Breast epithelium (tissue), 4 donors: ENCODE data around the gene CHCHD10. TPM values are rescaled to one million over a fixed set of nuclear protein-coding genes. Genes with fewer than 3 reads are reported as not detected.
A peak's percentile ranks its signal among the peaks of the same experiment; 100 is the strongest.

Source experiments
- DNase-seq, 2 donors: peaks; one replicate each; pipeline ENCODE4 v3.0.0-alpha.2; 2019; ENCODE audit warnings: low spot score in 2 of 2
- H3K27ac ChIP-seq, 2 donors: fragments of 200-600 bp; sonication (generic) in 1 of 2; one replicate each; pipeline ENCODE4 v1.5.1; 2016 to 2019; ENCODE audit warnings: mild to moderate bottlenecking in 1 of 2
- H3K27me3 ChIP-seq, 2 donors: fragments of 200-600 bp; sonication (generic) in 1 of 2; one replicate each; pipeline versions ENCODE4 v1.5.1 to v1.6.0; 2017 to 2019; ENCODE audit warnings: control low read depth in 1 of 2, mild to moderate bottlenecking in 1 of 2
- H3K36me3 ChIP-seq: fragments of 200-600 bp; one replicate; pipeline ENCODE4 v1.5.1; 2019
- H3K4me1 ChIP-seq, 2 donors: fragments of 200-600 bp; sonication (generic); one replicate each; pipeline ENCODE4 v1.5.1; 2016 to 2019; ENCODE audit warnings: control low read depth in 1 of 2
- H3K4me3 ChIP-seq, 3 donors: fragments of 200-600 bp; sonication (generic); 1 replicate in 2 of 3; 2 replicates in 1 of 3; pipeline ENCODE4 v1.5.1; 2016 to 2019; ENCODE audit warnings: mild to moderate bottlenecking in 3 of 3, moderate library complexity in 2 of 3
- H3K9me3 ChIP-seq, 2 donors: fragments of 200-600 bp; sonication (generic) in 1 of 2; one replicate each; pipeline ENCODE4 v1.5.1; 2016 to 2019; ENCODE audit warnings: control low read depth in 1 of 2
- CTCF ChIP-seq, 3 donors: fragments of 450-650 bp; IDR thresholded peaks; one replicate each; pipeline ENCODE4 v1.5.1; 2016 to 2017; ENCODE audit warnings: antibody characterized with exemption in 3 of 3, mild to moderate bottlenecking in 3 of 3, moderate library complexity in 3 of 3
- POLR2A ChIP-seq: fragments of 450-650 bp; IDR thresholded peaks from one replicate; pipeline ENCODE4 v1.6.1; 2016; ENCODE audit warnings: antibody characterized with exemption, mild to moderate bottlenecking, moderate library complexity
- POLR2AphosphoS5 ChIP-seq, 3 donors: sonication (generic); formaldehyde crosslinking; IDR thresholded peaks; one replicate each; pipeline ENCODE4 v1.6.1; 2017; ENCODE audit warnings: antibody characterized with exemption in 3 of 3
- intact Hi-C: fragments of 100-400 bp; cut with DNase I; formaldehyde crosslinking; loops from one replicate; pipeline ENCODE4 v1.15.1; 2023; ENCODE audit warnings: low total_unique reads
- total RNA-seq, 3 donors: library from RNA; depleted of rRNA; stranded (reverse); fragments of >200 nt; gene quantifications; one replicate each; pipeline ENCODE4 v1.1.0, GENCODE V29; 2016

Gene CHCHD10
- total RNA-seq, 3 donors from 2014 or later = 5.6 to 22.8 (median 21.4) TPM

DNA sequence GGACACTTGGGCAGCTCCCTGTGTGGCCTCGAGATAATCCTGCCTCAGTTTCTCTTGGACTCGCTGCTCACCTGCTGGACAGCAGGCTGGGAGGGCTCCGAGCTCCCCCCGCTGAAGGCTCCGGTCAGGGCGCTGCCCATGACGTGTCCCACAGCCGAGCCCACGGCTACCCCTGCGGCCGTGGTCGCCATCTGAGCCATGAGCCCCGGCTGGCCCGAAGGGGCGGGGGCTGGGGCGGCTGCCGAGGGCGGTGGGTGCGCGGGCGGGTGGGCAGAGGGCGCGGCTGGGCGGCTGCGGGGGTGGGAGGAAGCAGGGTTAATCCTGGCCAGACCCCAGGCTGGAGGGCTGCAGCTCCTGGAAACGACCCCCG is 484 bp downstream of the CHCHD10 start:
- TF ChIP-seq CTCF (IDR thresholded peaks at IDR 0.05) (no peak), POLR2A (no peak), POLR2AphosphoS5 (IDR thresholded peaks at IDR 0.05) (no peak)
- intact Hi-C loops = loop anchor here (5.0 kb wide), 1 partner anchor 85 kb away; no protein-coding TSS in a partner anchor
- peak overlapping the region; percentile 67 to 80 (median 74) for H3K4me3 ChIP-seq
- no peaks in the 10 kb centered on the region for H3K9me3 ChIP-seq
- DNase-seq = no peak
- peak overlapping the region; percentile 83 to 89 for H3K27ac ChIP-seq
- no peaks in the 10 kb centered on the region for H3K27me3 ChIP-seq
- H3K4me1 ChIP-seq = peaks cover 0 to 5% of the 10 kb centered on the region in 2 donors
- no peaks in the 10 kb centered on the region for H3K36me3 ChIP-seq

DNA sequence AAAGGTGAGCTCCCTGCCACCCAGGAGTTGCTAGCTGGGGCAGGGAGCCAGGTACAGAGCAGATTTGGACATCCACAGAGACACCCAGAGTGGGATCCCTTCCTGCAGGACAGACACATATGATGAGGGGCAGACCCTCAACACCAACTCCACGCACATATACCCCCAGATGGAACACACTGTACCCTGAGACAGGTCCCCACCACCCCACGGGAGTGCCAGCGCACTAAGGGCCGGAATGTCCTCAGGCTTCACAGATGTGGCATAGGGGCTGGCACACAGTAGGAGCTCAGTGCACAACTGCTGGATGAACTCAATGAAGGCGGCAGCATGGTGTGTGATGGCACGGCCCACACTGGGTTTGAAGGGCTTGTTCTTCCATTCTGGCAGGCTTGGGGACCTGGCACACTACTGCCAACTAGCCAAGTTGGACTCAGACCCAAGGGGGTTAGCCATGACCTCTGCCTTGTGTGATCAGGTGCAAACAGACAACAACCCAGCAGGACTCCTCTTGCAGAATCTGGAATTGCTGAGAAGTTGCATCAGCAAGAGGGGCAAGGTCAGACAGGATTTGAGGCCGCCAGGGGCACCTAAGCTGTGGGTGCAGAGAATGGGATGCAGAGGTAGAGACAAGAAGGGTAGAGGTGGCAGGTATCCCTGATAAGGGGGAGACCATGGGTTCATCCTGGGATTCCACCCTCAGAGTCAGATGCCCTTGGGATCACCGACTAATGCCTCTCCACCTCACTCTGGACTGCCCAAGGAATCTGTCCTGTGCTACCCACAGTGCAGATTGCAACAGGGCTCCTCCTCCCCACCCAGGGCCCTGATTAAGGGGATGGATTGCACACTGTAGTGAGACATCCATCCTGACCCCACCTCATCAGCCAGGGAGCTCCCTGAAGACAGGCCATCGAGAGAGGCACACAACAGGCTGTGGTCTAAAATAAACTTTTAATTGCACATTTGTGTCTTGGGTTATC is 2.6 kb downstream of the CHCHD10 start:
- no peaks in the 10 kb centered on the region for H3K9me3 ChIP-seq
- peaks cover 0 to 5% of the 10 kb centered on the region in 2 donors for H3K4me1 ChIP-seq
- H3K4me3 ChIP-seq = no peak overlapping the region
- TF ChIP-seq POLR2A (no peak), CTCF (IDR thresholded peaks at IDR 0.05) (no peak), POLR2AphosphoS5 (IDR thresholded peaks at IDR 0.05) (no peak)
- no peaks in the 10 kb centered on the region for H3K36me3 ChIP-seq
- H3K27ac ChIP-seq = no peak overlapping the region
- DNase-seq = no peak
- intact Hi-C loops = loop anchor here (5.0 kb wide), 1 partner anchor 87 kb away; no protein-coding TSS in a partner anchor
- H3K27me3 ChIP-seq = no peaks in the 10 kb centered on the region

- Histone ChIP-seq H3K27ac (no peak overlapping the region), H3K27me3 (no peaks in the 10 kb centered on the region), H3K36me3 (no peaks in the 10 kb centered on the region), H3K9me3 (no peaks in the 10 kb centered on the region), H3K4me3 (peak overlapping the region in 1 of 3 donors; percentile 27), H3K4me1 (peaks cover 0 to 5% of the 10 kb centered on the region in 2 donors)
- DNase-seq = no peak
- TF ChIP-seq POLR2A = no peak
- TF ChIP-seq CTCF (IDR thresholded peaks at IDR 0.05) = no peak
- no peak for TF ChIP-seq POLR2AphosphoS5 (IDR thresholded peaks at IDR 0.05)
- intact Hi-C loops = no loop called here
These were observed 3.8 kb downstream of the CHCHD10 start for GRCh38 chr22:23763954-23764353.

GRCh38 chr22:23763579-23763945 is 4.2 kb downstream of the CHCHD10 start:
- no peak for DNase-seq
- Histone ChIP-seq H3K27ac (peak overlapping the region in 1 of 2 donors; percentile 19), H3K9me3 (no peaks in the 10 kb centered on the region), H3K36me3 (no peaks in the 10 kb centered on the region), H3K4me1 (peaks cover 0 to 5% of the 10 kb centered on the region in 2 donors), H3K4me3 (peak overlapping the region in 1 of 3 donors; percentile 27), H3K27me3 (no peaks in the 10 kb centered on the region)
- intact Hi-C loops = no loop called here
- no peak for TF ChIP-seq POLR2A

DNA sequence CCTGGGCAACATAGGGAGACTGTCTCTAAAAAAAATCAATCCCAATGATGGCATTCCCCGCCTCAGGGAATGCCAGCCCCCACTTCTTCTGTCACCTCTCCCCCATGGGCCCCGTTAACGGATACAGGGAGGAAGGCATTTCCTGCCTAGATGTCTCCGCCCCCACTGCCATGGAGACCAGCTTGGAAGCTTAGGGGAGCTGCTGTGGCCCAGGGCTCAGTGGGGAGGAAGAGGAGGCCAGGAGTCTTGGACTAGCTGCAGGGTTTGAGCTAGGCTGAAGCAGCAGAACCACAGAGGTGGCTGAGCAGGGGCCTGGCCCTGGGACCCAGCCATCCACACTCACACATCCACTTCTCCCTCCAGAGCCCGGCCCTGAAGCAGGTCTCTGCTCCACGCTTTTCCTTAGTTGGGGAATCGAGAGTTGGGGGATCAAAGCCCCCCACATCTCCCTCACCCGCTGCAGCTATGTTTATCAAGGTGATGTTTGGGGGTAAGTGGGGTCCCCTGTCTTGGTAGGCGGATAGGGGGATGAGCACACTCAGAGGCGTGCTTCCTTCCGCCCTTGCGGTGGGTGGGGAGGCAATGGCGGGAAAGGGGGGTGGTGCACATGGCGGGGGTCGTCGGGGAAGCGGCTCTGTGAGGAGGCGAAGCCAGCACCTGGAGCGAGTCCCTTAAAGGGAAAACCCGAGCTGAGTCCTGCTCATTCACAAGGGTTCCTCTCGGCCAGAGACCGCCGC is 4.8 kb downstream of the CHCHD10 start, which contains the start of gene C22orf15:
C22orf15 (plus strand) TSS at position 149 of the 737 bp plus-strand sequence; CDS start at position 466, 317 bp downstream.
- H3K27me3 ChIP-seq = no peaks in the 10 kb centered on the region
- peak within 1 kb of the TSS in 1 of 3 donors; percentile 27 for H3K4me3 ChIP-seq
- intact Hi-C loops = no loop called here
- peak within 1 kb of the TSS in 1 of 2 donors; percentile 19 for H3K27ac ChIP-seq
- TF ChIP-seq POLR2AphosphoS5 (IDR thresholded peaks at IDR 0.05) (no peak), CTCF (IDR thresholded peaks at IDR 0.05) (no peak), POLR2A (no peak)
- no peaks in the 10 kb centered on the region for H3K9me3 ChIP-seq
- DNase-seq = no peak
- H3K4me1 ChIP-seq = peaks cover 0 to 5% of the 10 kb centered on the region in 2 donors
- H3K36me3 ChIP-seq = no peaks in the 10 kb centered on the region
